ENCODE data around the gene CCSAP.

DNA sequence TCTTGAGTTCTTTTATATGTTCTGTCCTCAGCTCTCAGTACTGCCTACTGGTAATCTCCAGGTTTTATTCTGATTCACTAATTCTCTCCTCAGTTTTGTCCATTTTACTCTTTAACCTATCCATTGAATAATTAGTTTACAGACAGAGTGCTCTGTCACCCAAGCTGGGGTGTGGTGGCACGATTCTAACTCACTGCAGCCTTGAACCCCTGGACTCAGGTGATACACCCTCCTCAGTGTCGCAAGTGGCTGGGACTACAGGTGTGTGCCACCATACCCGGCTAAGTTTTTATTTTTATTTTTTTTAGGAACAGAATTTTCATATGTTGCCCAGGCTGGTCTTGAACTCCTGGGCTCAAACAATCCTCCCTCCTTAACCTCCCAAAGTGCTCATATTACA lies 58.0 kb downstream of the CCSAP start:
- TF ChIP-seq POLR2A (IDR thresholded peaks at IDR 0.05): no peak
- TF ChIP-seq, protein P1, sequence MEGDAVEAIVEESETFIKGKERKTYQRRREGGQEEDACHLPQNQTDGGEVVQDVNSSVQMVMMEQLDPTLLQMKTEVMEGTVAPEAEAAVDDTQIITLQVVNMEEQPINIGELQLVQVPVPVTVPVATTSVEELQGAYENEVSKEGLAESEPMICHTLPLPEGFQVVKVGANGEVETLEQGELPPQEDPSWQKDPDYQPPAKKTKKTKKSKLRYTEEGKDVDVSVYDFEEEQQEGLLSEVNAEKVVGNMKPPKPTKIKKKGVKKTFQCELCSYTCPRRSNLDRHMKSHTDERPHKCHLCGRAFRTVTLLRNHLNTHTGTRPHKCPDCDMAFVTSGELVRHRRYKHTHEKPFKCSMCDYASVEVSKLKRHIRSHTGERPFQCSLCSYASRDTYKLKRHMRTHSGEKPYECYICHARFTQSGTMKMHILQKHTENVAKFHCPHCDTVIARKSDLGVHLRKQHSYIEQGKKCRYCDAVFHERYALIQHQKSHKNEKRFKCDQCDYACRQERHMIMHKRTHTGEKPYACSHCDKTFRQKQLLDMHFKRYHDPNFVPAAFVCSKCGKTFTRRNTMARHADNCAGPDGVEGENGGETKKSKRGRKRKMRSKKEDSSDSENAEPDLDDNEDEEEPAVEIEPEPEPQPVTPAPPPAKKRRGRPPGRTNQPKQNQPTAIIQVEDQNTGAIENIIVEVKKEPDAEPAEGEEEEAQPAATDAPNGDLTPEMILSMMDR (IDR thresholded peaks at IDR 0.05): no peak

All from tibial nerve (tissue), 3 donors.